A549 treated with dexamethasone at 1 μM for 4 hours (cell line): ENCODE results near the gene CMIP. TPM values are rescaled to one million over a fixed set of nuclear protein-coding genes. Genes with fewer than 3 reads are reported as not detected.

Experiments
- total RNA-seq: library from RNA; stranded (reverse); fragments of 200-300 nt; extraction: Qiagen RNA extraction; gene quantifications from 5 replicates; pipeline ENCODE4 v1.2.3, GENCODE V29; 2022

Gene CMIP
- total RNA-seq = 91.3 to 146 TPM (median 128 TPM) in 5 replicates

DNA sequence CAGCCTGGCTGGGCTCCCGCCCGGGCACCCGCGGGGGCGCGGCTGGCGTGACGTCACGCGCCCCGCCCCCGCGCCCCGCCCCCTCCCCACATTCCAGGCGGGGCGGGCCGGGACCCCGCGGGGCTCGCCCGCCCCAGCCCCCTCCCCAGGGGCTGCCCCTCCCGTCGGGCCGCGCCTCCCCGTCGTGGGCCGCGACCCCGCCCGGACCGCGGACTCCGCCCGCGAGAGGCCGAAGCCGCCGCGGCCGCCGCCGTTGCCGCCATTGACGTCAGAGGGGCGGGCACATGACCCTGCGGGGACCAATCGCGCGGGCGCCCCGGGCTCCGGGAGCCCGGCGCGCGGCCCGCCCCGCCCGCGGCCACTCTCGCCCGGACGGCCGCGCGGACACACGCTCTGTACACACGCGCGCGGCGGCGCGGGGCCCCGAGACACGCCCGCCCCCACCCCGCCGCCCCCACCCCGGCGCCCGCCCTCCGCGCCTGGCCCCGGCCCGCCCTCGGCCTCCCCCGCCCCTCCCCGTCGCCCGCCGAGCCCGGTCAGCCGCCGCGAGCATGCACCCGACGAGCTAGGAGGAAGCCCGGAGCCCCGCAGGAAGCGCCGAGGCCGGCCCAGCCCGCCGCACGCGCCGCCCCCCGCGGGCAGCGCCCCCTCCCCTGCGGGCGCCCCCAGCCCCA lies at the start of gene CMIP:
CMIP (plus strand) TSS at position 361 of the 674 bp plus-strand sequence.

Other genes starting within 250 kb of the CMIP start
- gene BCO1, start 206.1 kb upstream of the CMIP start, total RNA-seq = 0.67 to 1.4 TPM (median 0.98 TPM) in 5 replicates
- gene GAN, start 129.8 kb upstream of the CMIP start, total RNA-seq = 2.3 to 4.6 TPM (median 3.2 TPM) in 5 replicates